Fibroblast of mammary gland (primary cell): ENCODE measurements around the gene CORO7.
"Not testable (repeated sequence)": the region's sequence is repeated elsewhere in the genome, so short reads cannot be mapped to it uniquely, and the experiment has no call there.

Experiments used
- DNase-seq: peaks from one replicate; pipeline ENCODE4 v3.0.0-alpha.2; 2010; ENCODE audit warnings: low read depth
- H3K4me3 ChIP-seq: 2 replicates; pipeline ENCODE4 v1.5.1; 2011; ENCODE audit warnings: low read depth, mild to moderate bottlenecking, low read length, moderate library complexity; ENCODE audit not compliant: control insufficient read depth
- TF ChIP-seq, protein P1 (sequence below): conservative IDR thresholded peaks from 2 replicates; pipeline ENCODE4 v1.5.1; 2011; ENCODE audit warnings: low read depth, low read length, inconsistent platforms; ENCODE audit not compliant: control insufficient read depth, insufficient read depth

Gene CORO7

DNA sequence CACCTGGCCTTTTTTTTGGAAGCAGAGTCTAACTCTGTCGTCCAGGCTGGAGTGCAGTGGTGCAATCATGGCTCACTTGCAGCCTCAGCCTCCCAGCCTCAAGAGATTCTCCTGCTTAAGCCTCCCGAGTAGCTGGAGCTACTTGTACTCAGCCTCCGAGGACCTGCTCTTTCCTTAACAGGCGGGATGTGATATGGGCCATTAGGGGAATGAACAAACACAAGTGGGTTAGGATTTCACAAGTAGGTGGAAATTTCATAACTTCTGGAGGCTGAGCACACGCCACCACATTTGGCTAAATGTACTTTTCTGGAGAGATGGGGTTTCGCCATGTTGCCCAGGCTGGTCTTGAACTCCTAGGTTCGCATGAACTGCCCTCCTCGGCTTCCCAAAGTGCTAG, 69.4 kb downstream of the CORO7 start:
- H3K4me3 ChIP-seq: no peak overlapping the region
- peak; percentile 70 for DNase-seq
- TF ChIP-seq, protein P1, sequence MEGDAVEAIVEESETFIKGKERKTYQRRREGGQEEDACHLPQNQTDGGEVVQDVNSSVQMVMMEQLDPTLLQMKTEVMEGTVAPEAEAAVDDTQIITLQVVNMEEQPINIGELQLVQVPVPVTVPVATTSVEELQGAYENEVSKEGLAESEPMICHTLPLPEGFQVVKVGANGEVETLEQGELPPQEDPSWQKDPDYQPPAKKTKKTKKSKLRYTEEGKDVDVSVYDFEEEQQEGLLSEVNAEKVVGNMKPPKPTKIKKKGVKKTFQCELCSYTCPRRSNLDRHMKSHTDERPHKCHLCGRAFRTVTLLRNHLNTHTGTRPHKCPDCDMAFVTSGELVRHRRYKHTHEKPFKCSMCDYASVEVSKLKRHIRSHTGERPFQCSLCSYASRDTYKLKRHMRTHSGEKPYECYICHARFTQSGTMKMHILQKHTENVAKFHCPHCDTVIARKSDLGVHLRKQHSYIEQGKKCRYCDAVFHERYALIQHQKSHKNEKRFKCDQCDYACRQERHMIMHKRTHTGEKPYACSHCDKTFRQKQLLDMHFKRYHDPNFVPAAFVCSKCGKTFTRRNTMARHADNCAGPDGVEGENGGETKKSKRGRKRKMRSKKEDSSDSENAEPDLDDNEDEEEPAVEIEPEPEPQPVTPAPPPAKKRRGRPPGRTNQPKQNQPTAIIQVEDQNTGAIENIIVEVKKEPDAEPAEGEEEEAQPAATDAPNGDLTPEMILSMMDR: no peak

DNA sequence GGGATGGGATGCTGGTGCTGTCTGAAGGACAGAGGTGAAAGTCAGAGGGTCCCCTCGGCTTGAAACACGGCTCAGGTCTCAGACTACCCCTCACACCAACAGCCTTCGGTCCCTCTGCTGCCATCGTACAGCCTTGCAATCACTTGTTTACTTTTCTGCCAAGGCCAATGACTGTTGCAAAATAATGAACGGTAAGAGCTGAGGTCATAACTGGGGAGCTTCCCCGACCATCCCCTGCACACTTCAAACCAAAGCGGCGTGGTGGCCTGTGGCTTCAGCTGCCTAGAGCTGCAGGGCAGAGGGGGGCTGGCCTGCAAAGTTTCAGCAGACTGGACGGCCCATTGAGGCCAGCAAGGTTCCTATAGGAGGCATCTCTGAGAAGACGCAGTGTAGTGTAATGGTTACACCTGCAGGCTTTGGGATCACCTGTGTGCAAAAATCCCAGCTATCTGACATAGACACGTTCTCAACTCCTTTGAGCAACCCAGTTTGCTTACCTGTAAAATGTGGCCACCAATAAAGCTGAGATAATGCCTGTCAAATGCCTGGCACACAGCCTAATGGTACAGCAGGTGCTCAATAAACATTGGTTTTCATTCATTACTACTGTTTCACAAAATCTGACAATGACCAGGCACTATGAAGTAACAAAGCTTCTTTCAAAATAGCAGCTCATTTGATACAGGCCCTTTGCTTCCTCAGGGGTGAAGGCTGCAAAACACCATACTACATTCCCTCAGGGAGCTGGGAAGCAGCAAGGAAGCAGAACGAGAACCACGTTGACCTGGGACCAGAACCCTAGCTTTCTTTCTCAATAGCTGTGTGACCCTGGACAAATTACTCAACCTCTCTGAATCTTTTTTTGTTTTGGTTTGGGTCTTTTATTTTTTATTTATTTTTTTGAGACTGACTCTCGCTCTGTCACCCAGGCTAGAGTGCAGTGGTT, 70.3 kb downstream of the CORO7 start:
- no peak overlapping the region for H3K4me3 ChIP-seq
- DNase-seq: no peak
- TF ChIP-seq, protein P1: no peak

DNA sequence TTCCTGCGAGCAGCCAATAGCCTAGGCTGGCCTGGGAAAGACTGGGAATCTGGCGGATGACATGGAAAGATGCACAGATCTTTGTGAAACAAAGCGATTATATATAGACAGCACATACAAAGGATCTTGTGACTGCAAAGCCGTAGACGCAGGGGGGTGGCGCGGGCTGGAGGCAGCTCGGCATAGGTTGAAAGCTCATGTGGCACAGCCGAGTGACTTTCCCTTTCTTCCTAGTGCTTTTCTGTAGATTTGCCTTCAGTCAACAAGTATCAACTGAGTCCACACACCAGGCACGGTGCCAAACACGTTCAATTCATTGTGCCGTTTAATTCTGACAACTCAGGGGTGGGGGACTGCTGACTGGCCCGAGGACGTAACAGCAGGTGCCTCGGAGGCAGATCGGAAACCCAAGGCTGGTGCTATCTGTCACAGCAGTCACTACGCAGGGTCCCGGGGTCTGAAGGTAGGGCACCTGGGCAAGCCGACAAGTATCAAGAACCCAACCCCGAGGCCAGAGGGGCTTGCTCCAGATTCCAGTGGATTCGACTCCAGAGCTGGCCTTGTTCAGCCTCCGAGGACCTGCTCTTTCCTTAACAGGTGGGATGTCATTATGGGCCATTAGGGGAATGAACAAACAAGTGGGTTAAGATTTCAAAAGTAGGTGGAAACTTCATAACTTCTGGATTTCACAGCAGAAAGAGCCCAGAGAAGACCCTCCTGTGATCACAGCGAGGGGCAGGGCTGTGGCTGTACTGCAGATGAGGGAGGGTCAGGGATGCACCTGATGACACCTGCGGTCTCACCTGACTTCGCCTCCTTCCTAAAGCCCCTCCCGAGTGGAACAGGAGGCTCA, 71.2 kb downstream of the CORO7 start:
- no peak overlapping the region for H3K4me3 ChIP-seq
- peak; percentile 34 for DNase-seq
- TF ChIP-seq, protein P1: no peak

DNA sequence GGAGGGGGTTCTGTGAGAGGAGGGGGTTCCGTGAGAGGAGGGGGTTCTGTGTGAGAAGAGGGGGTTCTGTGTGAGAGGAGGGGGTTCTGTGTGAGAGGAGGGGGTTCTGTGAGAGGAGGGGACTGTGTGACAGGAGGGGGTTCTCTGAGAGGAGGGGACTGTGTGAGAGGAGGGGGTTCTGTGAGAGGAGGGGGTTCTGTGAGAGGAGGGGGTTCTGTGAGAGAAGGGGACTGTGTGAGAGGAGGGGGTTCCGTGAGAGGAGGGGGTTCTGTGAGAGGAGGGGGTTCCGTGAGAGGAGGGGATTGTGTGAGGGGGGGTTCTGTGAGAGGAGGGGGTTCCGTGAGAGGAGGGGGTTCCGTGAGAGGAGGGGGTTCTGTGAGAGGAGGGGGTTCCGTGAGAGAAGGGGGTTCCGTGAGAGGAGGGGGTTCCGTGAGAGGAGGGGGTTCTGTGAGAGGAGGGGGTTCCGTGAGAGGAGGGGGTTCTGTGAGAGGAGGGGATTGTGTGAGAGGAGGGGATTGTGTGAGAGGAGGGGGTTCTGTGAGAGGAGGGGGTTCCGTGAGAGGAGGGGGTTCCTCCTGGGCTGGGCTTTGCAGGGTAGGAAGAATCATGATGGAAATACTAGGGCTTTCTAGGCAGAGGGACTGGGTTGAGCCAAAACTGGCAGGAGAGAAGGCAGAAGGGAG, 72.0 kb downstream of the CORO7 start:
- not testable (repeated sequence) for H3K4me3 ChIP-seq, DNase-seq

DNA sequence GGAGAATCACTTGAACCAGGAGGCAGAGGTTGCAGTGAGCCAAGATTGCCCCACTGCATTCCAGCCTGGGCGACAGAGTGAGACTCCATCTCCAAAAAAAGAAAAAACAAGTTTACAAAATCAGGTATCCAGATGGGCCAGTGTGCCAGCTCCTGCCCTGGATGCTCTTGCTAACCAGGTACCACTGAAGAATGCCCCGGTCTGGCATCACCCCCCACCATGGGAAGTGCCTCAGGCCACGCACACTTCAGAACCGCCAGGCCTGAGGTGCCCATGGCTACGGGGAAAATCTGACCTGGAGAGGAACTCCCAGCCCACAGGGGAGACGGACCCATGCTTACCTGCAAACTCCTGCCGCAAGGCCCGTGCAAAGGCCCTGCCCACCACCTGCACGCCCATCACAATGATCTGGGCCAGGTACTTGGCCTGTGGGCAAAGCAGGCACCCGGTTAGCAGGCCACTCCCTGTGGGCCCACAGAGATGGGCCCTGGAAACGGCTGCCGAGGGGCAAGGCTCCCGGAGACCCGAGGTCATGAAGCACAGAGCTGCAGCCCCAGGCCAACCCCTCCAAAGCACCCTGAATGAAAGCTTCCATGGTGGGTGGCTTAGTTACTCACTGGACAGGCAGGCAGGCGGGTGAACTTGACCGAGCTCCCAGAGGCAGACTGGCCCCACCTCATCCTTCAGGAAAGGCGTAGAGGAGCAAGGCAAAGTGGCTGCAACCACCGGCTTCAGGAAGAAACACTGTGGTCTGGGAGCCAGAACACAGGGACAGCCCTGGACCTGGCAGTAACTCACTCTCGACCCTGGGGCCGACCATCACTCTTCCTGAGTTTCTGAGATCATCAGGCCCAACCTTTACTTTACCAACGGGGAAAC, 73.3 kb downstream of the CORO7 start:
- no peak overlapping the region for H3K4me3 ChIP-seq
- TF ChIP-seq, protein P1: no peak
- DNase-seq: no peak

DNA sequence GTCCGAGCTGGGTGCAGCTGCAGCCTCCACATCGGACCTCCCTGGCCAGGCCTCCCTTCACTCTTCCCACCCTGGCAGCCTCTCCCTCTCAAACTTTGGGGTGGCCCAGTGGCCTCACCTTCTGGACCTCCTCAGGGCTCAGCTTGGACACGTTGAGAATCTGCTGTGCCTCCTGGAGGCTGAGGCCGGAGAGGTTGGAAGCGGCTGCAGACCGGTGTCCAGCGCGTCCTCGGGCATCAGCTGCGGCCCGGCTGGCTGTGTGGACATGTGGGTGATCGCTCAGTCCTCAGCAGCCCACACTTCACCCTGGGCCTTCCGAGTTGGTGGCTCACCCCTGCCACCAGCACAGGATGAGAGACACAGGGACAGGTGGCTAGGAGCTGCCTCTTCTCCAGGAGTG, 75.1 kb downstream of the CORO7 start:
- TF ChIP-seq, protein P1: no peak
- no peak for DNase-seq
- H3K4me3 ChIP-seq: no peak overlapping the region
